ENCODE results near the gene STON1.
"Not testable (repeated sequence)": the region's sequence is repeated elsewhere in the genome, so short reads cannot be mapped to it uniquely, and the experiment has no call there.

STON1 gene

DNA sequence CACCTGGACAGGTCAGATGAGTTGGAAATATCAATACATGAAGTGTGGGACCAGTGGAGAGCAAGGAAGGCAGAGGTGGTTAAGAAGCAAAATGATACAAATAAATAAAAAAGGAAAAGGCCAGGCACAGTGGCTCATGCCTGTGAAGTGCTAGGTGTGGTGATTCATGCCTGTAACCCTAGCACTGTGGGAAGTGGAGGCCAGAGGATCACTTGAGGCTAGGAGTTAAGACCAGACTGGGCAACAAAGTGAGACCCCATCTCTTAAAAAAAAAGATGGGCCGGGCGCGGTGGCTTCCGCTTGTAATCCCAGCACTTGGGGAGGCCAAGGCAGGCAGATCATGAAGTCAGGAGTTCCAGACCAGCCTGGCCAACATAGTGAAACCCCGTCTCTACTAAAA lies 2.9 kb downstream of the STON1 start:
- Histone ChIP-seq H3K36me3 (ENCODE audit: insufficient read depth, low read length) (no peaks in the 10 kb centered on the region), H2AFZ (ENCODE audit: low read depth, low read length) (no peak overlapping the region), H3K4me1 (ENCODE audit: insufficient read depth, low read length) (peaks cover 21% of the 10 kb centered on the region), H3K27me3 (ENCODE audit: insufficient read depth, low read length) (no peaks in the 10 kb centered on the region), H3K4me3 (ENCODE audit: low read length) (no peak overlapping the region), H3K9me3 (ENCODE audit: low read length) (no peaks in the 10 kb centered on the region)

DNA sequence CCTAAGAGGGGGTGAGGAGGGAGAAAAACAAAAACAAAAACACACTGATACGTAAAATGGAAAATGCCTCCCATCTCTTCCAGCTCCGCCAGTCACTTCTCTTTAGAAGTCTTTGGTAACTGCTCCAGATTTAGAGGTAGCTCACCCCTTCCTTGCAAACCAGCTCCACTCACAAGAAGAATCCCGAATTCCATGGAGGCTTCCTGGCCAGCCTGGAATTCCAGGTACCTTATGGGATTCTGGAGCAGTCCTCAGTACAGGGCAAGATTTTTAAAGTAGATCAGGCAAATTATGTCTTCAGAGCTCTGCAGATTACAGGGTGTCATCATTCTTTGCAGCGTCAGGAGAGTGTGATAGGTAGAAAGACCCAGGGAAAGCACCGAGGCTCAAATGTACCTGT lies 4.8 kb downstream of the STON1 start:
- no peak overlapping the region for H2AFZ ChIP-seq (ENCODE audit: low read depth, low read length)
- no peaks in the 10 kb centered on the region for H3K27me3 ChIP-seq (ENCODE audit: insufficient read depth, low read length)
- H3K4me3 ChIP-seq (ENCODE audit: low read length) = no peak overlapping the region
- H3K9me3 ChIP-seq (ENCODE audit: low read length) = no peaks in the 10 kb centered on the region
- H3K4me1 ChIP-seq (ENCODE audit: insufficient read depth, low read length) = peaks cover 14% of the 10 kb centered on the region
- peaks cover 2% of the 10 kb centered on the region for H3K36me3 ChIP-seq (ENCODE audit: insufficient read depth, low read length)

- no peaks in the 10 kb centered on the region for H3K4me1 ChIP-seq (ENCODE audit: insufficient read depth, low read length)
- no peaks in the 10 kb centered on the region for H3K9me3 ChIP-seq (ENCODE audit: low read length)
- no peak overlapping the region for H3K4me3 ChIP-seq (ENCODE audit: low read length)
- peaks cover 2% of the 10 kb centered on the region for H3K36me3 ChIP-seq (ENCODE audit: insufficient read depth, low read length)
- H3K27me3 ChIP-seq (ENCODE audit: insufficient read depth, low read length) = no peaks in the 10 kb centered on the region
- H2AFZ ChIP-seq (ENCODE audit: low read depth, low read length) = no peak overlapping the region
Observed at GRCh38 chr2:48540237-48540935, 10.4 kb downstream of the STON1 start.

DNA sequence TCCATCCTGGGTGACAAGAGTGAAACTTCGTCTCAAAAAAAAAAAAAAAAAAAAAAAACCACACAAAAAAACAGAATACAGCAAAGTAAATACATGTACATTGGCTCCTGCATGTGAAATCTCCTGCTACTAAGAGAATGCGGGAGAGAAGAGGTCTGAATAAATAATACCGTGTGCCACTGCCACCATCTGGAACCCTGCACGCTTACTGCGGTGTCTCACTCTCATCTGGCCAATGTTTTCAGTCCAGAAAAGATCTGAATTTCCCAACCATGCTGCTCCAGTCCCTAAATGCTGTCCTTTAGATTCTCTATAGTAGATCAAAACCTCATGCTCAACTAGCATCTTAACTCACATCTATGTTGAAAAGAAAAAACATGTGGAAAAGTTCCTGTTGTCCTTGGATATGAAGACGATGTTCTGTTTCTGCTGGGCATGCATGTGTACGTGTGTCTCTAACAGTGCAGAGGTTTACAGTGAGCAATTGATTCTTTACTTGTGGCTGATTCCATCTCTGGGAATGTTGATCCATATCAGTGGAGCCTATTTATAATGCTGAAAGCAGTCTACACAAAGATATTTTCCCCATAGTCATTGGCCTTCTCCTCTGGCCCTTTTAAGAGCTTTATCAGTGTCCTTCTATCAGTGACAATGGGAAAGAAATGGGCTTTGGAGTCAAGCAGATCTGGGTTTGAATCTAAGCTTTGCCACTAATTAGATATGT lies 11.9 kb downstream of the STON1 start:
- Histone ChIP-seq H3K4me1 (ENCODE audit: insufficient read depth, low read length) (no peaks in the 10 kb centered on the region), H3K4me3 (ENCODE audit: low read length) (no peak overlapping the region), H2AFZ (ENCODE audit: low read depth, low read length) (no peak overlapping the region), H3K36me3 (ENCODE audit: insufficient read depth, low read length) (peaks cover 2% of the 10 kb centered on the region), H3K9me3 (ENCODE audit: low read length) (no peaks in the 10 kb centered on the region), H3K27me3 (ENCODE audit: insufficient read depth, low read length) (no peaks in the 10 kb centered on the region)

DNA sequence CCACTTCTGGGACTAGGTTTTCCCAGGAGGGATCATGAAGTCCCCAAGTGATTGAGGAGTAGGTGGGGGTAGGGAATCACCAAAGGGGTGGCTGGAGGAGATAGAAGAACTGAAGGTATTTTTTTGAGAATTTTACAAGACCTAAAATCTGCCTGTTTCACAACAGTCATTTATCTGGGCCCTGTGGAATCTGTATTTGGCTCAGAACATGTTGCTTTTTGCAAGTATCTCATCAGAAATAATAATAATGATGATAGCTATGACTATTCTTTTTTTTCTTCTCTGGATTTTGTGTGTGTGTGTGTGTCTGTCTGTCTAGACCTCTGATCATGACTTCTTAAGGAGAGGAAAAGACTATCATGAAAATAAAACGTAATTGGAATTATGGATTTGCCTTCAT lies 13.9 kb downstream of the STON1 start:
- H3K36me3 ChIP-seq (ENCODE audit: insufficient read depth, low read length) = no peaks in the 10 kb centered on the region
- H2AFZ ChIP-seq (ENCODE audit: low read depth, low read length) = no peak overlapping the region
- H3K9me3 ChIP-seq (ENCODE audit: low read length) = no peaks in the 10 kb centered on the region
- peaks cover 7% of the 10 kb centered on the region for H3K4me1 ChIP-seq (ENCODE audit: insufficient read depth, low read length)
- H3K27me3 ChIP-seq (ENCODE audit: insufficient read depth, low read length) = no peaks in the 10 kb centered on the region
- no peak overlapping the region for H3K4me3 ChIP-seq (ENCODE audit: low read length)

GRCh38 chr2:48545244-48545643 lies 15.3 kb downstream of the STON1 start:
- Histone ChIP-seq H2AFZ (ENCODE audit: low read depth, low read length) (no peak overlapping the region), H3K36me3 (ENCODE audit: insufficient read depth, low read length) (no peaks in the 10 kb centered on the region), H3K27me3 (ENCODE audit: insufficient read depth, low read length) (no peaks in the 10 kb centered on the region), H3K4me1 (ENCODE audit: insufficient read depth, low read length) (peaks cover 11% of the 10 kb centered on the region), H3K9me3 (ENCODE audit: low read length) (no peaks in the 10 kb centered on the region), H3K4me3 (ENCODE audit: low read length) (no peak overlapping the region)

- Histone ChIP-seq H2AFZ (ENCODE audit: low read depth, low read length) (no peak overlapping the region), H3K9me3 (ENCODE audit: low read length) (peaks cover 7% of the 10 kb centered on the region), H3K4me1 (ENCODE audit: insufficient read depth, low read length) (peaks cover 11% of the 10 kb centered on the region), H3K4me3 (ENCODE audit: low read length) (no peak overlapping the region), H3K36me3 (ENCODE audit: insufficient read depth, low read length) (no peaks in the 10 kb centered on the region), H3K27me3 (ENCODE audit: insufficient read depth, low read length) (no peaks in the 10 kb centered on the region)
Observed at GRCh38 chr2:48548840-48549239, 18.9 kb downstream of the STON1 start.

DNA sequence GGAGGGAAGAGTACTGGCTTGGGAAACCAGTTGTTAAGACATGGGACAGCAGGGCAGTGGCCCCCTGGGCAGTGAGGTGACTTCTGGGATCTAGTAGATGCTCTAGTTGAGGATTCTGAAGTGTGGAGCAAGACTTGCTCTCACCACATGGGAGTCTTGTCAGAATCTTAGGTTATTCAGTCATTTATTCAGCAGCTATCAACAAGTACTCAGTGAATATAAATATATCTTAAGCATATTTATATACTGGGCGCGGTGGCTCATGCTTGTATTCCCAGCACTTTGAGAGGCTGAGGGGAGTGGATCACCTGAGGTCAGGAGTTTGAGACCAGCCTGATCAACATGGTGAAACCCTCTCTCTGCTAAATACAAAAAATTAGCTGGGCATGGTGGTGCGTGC lies 20.0 kb downstream of the STON1 start:
- H2AFZ ChIP-seq (ENCODE audit: low read depth, low read length) = no peak overlapping the region
- H3K4me1 ChIP-seq (ENCODE audit: insufficient read depth, low read length) = peaks cover 11% of the 10 kb centered on the region
- peaks cover 9% of the 10 kb centered on the region for H3K9me3 ChIP-seq (ENCODE audit: low read length)
- H3K4me3 ChIP-seq (ENCODE audit: low read length) = no peak overlapping the region
- H3K36me3 ChIP-seq (ENCODE audit: insufficient read depth, low read length) = no peaks in the 10 kb centered on the region
- no peaks in the 10 kb centered on the region for H3K27me3 ChIP-seq (ENCODE audit: insufficient read depth, low read length)

DNA sequence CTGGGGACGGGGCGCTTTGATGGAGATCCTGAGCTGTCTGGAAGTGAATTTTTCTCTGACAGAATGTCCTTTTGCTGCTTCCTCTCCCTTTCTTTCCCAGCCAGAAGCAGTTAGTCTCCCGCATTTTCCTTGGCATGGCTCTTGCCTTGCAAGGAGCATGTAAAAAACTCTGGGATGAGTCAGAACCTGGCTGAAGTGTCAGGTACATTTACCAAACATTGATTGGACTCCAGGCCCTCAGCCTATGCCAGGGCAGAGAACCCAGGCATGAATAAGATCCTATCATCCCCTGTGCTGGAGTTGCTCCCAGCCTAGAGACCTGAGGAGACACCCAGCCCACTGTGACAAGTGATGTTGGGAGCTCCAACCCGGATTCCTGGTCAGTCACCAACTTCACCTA lies 21.6 kb downstream of the STON1 start:
- Histone ChIP-seq H3K9me3 (ENCODE audit: low read length) (peaks cover 9% of the 10 kb centered on the region), H3K36me3 (ENCODE audit: insufficient read depth, low read length) (no peaks in the 10 kb centered on the region), H3K27me3 (ENCODE audit: insufficient read depth, low read length) (no peaks in the 10 kb centered on the region), H3K4me1 (ENCODE audit: insufficient read depth, low read length) (peaks cover 11% of the 10 kb centered on the region), H2AFZ (ENCODE audit: low read depth, low read length) (no peak overlapping the region), H3K4me3 (ENCODE audit: low read length) (no peak overlapping the region)

DNA sequence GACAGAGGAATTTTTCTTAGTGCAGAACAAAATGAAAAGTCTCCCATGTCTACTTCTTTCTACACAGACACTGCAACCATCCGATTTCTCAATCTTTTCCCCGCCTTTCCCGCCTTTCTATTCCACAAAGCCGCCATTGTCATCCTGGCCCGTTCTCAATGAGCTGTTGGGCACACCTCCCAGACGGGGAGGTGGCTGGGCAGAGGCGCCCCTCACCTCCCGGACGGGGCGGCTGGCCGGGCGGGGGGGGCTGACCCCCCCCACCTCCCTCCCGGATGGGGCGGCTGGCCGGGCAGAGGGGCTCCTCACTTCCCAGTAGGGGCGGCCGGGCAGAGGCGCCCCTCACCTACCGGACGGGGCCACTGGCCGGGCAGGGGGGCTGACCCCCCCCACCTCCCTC lies 25.1 kb downstream of the STON1 start:
- not testable (repeated sequence) for H3K4me3 ChIP-seq (ENCODE audit: low read length); H3K4me1 ChIP-seq (ENCODE audit: insufficient read depth, low read length); H3K9me3 ChIP-seq (ENCODE audit: low read length); H3K27me3 ChIP-seq (ENCODE audit: insufficient read depth, low read length); H3K36me3 ChIP-seq (ENCODE audit: insufficient read depth, low read length); H2AFZ ChIP-seq (ENCODE audit: low read depth, low read length)

DNA sequence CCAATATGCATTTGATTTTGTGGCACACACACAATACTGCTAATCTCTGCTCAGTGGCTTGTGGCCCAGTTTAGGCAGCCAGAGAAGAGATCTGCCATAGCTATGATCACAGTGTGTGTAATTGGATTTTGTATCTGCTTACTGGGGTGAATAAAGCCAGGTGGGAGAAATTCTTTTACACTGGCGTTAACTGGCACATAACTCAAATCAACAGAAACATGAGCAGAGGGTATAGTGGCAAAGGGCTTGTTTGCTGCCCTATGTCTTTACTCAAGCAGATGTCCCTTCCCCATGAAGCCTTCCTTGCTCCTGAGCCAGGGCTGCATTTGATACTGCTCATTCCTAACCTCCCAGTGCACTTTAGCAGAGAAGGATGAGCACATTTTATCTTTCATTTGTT lies 28.5 kb downstream of the STON1 start:
- no peaks in the 10 kb centered on the region for H3K27me3 ChIP-seq (ENCODE audit: insufficient read depth, low read length)
- peaks cover 2% of the 10 kb centered on the region for H3K4me1 ChIP-seq (ENCODE audit: insufficient read depth, low read length)
- no peak overlapping the region for H3K4me3 ChIP-seq (ENCODE audit: low read length)
- H2AFZ ChIP-seq (ENCODE audit: low read depth, low read length) = no peak overlapping the region
- no peaks in the 10 kb centered on the region for H3K36me3 ChIP-seq (ENCODE audit: insufficient read depth, low read length)
- H3K9me3 ChIP-seq (ENCODE audit: low read length) = peaks cover 6% of the 10 kb centered on the region

DNA sequence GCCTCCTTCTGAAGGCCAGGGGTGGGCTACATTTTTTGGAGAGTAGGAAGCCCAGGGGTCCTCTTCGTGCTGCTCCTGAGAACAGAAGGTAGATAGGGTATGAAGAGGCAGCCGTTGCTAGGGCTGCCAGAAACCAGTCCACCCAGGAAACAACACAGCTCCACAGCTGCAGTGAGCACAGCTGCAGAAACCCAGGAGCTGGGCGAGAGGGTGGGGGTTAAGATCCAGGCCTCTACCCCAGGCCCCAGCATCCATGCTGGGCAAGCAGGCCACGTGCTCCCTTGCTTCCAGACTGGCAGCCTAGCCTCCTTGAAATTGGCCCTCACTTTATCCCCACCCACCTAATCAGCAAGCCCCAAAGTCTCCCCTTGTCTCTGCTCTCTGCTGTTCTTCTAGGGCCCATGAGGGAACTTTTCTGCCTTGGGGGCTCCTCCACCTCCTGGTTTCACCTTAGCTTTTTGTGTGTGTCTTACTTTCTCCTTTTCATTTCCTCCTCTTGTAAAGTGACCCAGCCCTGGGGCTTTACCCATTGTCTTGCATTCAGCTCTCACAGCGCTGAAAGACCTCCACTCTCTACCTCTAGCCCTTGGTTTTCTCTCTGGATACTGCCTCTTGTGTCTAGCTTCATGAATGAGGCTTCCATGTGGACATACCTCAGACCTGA lies 30.7 kb downstream of the STON1 start:
- Histone ChIP-seq H3K4me1 (ENCODE audit: insufficient read depth, low read length) (peaks cover 2% of the 10 kb centered on the region), H2AFZ (ENCODE audit: low read depth, low read length) (no peak overlapping the region), H3K36me3 (ENCODE audit: insufficient read depth, low read length) (no peaks in the 10 kb centered on the region), H3K9me3 (ENCODE audit: low read length) (peaks cover 5% of the 10 kb centered on the region), H3K27me3 (ENCODE audit: insufficient read depth, low read length) (no peaks in the 10 kb centered on the region), H3K4me3 (ENCODE audit: low read length) (no peak overlapping the region)

GRCh38 chr2:48562281-48562680 lies 32.3 kb downstream of the STON1 start:
- Histone ChIP-seq H3K27me3 (ENCODE audit: insufficient read depth, low read length) (no peaks in the 10 kb centered on the region), H3K4me3 (ENCODE audit: low read length) (no peak overlapping the region), H3K4me1 (ENCODE audit: insufficient read depth, low read length) (peaks cover 2% of the 10 kb centered on the region), H3K36me3 (ENCODE audit: insufficient read depth, low read length) (no peaks in the 10 kb centered on the region), H2AFZ (ENCODE audit: low read depth, low read length) (no peak overlapping the region), H3K9me3 (ENCODE audit: low read length) (peaks cover 5% of the 10 kb centered on the region)
